Smooth muscle cell of the brain vasculature (primary cell): Measurements from ENCODE around the gene NCKAP5.
"Not testable (repeated sequence)": the region's sequence is repeated elsewhere in the genome, so short reads cannot be mapped to it uniquely, and the experiment has no call there.

Source experiments
- DNase-seq: peaks from one replicate; pipeline ENCODE4 v3.0.0-alpha.2; 2012; ENCODE audit warnings: low read depth, low spot score

Gene NCKAP5

DNA sequence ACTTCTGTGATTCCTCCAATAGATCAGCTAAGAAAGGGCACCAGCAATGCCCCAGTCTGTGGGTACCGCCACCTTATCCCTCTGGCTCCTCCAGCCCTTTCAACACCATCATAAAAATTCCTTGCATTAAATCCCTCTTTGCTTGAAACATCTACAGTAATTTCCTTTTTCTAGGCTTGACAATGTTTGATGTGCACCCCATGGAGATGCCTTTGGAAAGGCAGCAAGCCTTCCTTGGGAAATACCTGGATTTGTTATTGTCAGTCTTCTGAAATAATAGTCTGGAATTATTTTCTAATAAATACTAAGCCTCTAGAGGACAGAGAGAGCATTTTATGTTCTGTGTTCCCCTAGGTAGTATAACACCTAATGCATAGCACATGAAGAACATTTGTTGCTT lies 46.1 kb downstream of the NCKAP5 start:
- no peak for DNase-seq

DNA sequence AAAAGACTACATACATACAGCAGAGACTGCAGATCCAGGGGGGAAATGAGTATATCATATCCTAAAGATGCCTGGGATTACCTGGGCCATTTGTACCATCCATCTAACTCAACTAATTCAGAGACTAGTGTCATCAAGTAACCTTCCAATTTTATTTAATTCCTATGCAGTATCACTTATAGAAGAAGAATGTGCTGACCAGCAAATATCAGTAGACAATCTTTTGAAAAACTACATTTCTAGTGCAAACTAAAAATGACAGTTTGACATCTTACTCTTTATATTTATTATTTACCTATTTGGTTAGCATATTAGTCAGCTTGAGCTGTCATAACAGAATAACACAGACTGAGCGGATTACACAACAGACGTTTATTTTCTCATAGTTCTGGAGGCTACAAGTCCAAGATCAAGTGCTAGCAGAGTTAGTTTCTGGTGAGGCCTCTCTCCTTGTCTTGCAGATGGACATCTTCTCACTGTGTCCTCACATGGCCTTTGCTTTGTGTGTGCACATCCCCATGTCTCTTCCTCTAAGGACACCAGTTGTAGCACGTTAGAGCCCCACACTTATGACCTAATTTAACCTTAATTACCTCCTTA lies 47.0 kb downstream of the NCKAP5 start:
- DNase-seq = no peak

DNA sequence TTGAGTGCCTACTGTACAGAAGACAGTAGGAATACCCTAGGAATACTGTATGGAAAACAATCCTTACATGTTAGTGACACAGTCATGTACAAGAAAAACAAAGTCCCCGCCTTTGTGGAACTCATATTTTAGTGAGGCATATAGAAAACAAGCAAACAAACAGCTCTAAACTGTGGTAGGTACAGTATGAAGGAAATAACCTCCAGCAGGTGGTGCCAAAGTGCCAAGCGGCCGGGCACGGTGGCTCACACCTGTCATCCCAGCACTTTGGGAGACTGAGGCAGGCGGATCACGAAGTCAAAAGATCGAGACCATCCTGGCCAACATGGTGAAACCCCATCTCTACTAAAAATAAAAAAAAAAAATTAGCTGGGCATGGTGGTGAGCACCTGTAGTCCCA lies 48.6 kb downstream of the NCKAP5 start:
- not testable (repeated sequence) for DNase-seq

DNA sequence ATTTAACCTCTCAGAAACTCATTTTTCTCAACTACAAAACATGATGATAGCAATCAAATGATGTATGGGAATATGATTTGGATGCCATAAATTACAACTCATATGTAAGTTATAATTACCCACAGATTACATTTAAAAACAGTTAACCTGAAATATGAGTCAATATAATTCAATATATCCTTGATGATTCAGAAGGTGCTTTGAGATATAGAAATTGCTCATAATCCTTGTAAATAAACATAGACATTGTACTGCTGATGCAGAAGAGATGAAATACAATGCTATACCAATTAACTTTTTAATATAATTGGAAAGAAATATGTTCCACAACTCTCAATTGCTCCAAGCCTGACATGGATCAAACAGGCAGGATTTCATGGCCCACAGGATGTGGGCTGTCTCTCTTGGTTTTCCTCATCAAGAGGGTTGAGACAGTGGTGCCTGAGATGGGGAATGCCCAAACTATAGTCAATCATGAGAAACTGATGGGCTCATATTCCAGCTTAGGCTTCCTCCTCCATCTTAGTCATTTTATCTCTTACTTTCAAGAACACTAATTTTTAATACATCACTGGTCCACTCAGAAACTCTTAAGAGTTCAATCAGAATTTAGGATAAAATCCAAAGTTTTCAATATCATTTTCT lies 49.4 kb downstream of the NCKAP5 start:
- DNase-seq = no peak

DNA sequence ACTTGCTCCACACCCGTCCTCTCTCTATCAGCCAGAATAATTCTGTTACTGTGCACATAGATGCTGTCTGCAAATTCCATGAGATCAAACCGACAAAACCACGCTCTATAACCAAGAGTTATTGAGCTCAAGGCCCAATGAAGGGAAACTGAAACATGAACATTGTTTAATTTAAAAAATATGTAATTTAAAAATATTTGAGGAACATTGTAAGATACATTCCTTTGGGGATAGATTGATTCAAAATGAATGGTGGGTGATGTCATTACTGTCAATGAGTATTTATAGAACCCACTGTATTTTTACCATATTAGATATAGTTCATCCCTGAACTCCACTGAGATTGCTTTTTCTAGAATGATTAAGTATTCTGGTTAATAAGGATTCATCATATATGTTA lies 50.4 kb downstream of the NCKAP5 start:
- DNase-seq = no peak

DNA sequence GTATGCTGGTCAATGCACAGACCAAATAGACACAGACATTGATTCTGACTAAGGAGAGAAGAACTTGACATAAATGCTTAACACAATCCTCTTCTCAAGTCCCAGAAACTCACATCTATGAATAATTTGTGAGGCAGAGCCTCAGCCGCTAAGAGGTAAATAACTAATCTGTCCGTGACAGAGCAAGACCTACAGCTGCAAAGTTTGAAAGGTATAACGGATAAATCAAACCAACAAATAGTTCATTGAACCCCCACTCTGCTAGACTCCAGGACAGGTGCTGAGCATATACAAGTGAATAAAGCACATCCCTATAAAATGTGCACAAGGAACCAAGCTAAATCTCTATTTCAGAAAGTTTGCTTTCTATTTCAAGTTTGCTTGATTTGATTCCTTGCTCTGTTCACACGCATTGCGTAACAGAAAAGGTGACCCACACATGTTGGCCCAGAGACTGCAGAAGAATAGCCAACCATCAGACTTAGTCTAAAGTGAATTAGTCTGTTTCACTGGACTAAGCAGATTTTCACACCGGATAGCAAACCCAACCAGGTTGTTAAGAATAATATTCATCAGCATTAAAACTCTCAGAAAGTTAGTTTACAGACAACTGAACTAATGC lies 51.7 kb downstream of the NCKAP5 start:
- no peak for DNase-seq

DNA sequence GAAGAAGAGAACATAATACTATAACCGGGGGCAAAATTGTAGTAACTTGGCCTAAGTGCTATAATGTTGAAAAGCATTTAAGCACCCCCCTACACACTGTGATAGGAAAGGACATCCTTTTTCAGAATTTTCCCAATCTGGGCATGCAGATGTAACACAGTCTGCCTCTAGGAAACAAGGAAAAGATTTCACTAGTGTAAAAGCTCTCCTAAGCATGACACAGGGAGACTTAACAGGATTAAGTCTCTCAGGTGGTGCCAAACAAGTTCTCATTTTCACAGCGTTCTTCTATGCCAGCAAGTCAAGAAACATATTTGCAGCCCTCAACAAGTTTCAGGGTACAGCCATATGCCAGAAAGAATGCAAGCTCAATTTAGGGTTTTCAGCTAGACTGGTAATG lies 53.0 kb downstream of the NCKAP5 start:
- no peak for DNase-seq

DNA sequence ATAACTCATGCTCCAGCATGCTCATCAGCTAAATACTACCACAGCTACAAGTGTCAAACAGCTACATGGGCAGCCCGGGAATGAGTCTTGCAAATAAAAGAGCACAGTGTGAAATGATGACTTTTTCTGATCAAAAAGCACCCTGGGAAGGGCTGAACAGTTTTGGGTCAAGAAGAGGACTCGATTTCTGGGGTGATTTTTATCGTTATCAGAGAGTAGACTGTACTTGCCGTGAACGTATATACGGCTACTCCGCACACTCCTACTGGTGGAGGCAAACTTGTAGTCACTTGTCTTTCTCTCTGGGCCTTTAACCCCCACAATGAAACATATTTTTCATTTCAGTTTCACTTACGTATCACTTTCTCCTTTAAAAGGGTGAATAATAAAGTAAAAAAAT lies 54.4 kb downstream of the NCKAP5 start:
- DNase-seq = no peak

DNA sequence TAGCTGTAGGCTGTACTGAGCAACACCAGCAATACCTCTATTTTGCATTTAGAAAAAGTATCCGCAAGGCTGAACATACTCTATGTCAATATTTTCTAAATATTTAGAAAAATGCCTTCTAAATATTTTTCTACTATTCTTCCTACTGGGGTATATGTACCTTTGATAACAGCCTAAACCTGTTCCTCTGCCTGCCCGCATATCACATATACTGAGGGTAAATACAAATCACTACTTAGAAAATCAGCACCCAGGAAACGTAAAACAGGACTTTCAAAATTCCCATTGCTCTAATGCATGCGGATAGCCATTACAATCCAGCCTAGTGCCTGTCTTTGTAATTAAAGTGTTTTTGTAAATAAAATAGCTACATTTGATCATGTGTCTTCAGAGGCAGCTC lies 56.1 kb downstream of the NCKAP5 start:
- DNase-seq = no peak

DNA sequence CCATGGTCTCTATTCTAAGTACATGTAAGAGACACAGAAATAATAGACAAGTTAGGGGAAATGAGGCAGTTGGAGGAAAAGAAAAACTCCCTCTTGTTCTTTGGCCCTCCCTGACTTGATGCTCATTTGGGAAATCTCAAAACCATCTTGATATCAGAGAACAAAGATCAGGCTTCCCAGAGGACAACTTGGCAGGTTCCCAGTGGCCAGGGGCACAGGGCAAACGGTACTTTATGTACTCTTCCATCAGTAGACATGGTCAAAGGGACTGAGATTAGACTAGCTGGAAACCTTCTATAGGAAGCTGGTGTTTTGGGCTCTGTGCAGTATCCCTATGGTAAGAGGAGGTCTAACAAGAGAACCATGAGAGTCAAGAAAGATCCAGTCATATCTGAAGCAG lies 56.6 kb downstream of the NCKAP5 start:
- DNase-seq = no peak

DNA sequence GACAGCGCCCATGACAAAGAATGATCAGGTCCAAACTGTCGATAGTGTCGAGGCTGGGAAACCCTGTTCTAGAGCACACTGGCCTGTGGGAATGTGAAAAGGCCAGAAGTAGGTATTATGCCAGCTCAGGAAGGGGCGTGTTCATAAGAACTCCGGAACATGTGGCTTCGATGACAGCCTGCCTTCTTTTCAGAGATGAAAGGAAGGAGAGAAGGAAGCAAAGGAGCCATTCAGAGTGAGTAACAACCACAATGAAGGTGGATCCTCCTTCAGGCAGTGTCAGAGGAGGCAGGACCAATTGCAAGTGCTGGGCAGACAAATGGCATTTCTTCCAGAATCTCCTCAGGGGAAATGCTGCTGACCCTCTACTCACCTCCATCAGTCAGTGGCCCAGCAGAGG lies 58.5 kb downstream of the NCKAP5 start:
- DNase-seq = no peak

DNA sequence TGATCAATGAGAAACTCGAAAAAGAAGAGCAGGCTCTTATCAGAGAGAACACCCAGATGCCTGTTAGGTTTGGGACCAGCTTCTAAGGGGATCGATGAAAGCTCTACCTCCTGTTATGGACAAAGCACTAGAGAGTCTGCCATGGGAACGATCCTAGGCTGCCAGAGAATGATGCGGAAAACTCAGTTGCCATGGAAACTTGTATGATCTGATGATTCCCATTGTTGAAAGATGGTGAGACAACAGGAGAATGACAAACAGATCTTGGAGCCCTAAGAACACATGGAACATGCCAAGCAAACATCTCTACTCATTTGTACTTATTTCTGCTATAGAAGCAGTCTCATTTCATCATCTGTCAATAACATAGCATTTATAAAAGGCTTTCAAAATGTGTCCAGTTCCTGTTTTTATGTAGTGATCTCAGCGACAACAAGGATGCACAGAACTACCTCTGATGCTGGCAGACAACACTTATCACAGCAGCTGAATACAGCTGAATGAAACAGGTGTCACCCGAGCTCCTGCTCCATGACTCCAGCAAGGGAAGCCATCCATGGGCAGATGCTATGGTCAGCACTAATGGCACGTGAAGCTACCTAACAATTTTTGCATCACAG lies 59.6 kb downstream of the NCKAP5 start:
- no peak for DNase-seq

DNA sequence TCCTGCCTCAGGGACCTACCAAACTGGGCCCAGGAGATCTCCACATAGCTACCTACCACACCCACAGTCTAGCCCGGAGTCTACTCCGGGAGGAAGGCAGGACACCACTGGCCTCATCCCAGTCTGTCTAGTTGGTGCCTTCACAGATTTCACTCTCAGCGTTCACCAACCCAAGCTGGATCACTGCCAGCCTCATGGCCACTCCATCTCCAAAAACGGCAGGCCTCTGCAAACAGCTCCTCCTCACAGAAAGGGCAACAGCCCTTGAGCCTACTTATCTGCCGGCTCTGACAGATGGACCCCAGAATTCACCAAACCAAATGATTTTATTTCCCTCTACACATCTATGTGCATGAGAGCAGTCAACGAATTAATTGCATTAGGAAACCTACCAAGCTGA lies 61.3 kb downstream of the NCKAP5 start:
- no peak for DNase-seq

DNA sequence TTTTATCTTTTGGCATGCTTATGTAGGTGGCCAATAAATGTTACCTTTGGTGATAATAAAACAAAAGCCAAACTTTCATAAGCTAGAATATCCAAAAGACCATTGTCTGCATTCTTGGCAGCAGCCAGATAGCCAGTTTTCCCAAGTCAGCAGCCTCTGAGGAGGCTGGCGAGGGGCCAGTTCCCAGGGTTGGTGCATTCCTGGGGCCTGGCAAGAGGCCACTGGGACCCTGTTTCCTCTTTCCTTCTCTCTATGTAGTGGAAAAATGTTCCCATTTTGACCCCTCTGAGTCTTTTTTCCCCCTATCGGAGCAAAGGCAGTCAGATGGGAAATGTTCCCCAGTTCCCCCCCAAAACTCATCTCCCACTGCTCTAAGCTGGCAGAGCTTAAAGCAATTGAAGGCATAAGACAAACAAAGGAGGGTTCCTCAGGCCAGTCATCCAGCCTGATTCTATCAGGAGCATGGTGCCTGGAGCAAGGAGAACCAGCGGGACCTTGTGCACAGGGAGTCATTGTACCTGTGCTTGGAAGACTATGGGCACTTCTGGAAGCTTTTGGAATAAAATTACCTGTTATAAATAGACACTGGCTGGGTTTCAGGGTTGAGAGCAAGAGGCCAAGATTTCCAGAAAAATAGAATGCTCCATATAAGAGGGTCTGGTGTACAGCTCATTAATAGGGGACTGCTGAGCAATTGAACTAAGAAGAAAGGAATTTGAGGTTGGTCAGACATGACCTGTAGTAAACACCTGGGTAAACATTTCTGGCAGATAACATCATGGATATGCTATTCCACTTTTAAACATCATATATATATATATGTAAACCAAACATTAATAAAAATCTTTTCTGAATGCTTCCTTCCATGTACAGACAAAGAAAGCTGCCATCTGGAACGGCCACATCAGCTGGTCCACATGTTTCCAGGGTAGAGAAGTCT lies 63.4 kb downstream of the NCKAP5 start:
- no peak for DNase-seq

DNA sequence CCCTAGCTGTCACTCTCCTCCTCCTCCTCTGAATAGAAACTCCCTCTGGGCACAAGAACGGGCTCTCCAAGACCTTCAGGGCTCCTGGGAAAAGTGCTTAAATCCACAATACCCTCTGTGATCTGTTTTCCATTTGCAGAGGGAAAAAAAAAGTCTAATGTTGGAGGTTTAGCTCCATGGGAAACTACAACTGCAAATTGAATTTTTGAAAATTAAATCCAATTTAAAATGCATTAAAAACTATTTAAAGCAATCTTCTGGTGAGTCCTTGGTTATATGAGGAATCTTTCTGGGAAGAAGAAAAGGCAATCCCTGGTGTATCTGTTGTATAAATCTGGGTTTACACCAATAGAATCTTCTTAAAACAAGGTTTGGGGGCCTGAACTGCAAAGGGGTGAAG lies 64.3 kb downstream of the NCKAP5 start:
- no peak for DNase-seq

DNA sequence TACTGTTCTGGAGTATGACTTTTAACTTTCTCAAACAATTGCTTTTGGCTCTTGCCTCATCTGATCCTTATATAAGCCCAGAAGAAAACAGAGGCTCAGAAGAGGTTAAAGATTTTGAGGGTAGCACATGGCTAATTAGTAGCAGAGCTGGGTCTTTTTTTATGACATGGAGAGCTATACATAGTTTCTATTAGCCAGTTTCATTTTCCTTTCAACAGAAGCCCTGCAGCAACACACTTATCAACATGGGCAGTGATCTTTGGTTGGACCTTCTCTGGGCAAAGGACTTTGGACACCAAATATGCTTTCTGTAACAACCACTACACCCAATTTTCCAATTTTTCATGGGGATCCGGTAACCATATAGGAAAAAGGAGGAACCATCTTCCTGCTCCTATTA lies 64.9 kb downstream of the NCKAP5 start:
- DNase-seq = no peak

DNA sequence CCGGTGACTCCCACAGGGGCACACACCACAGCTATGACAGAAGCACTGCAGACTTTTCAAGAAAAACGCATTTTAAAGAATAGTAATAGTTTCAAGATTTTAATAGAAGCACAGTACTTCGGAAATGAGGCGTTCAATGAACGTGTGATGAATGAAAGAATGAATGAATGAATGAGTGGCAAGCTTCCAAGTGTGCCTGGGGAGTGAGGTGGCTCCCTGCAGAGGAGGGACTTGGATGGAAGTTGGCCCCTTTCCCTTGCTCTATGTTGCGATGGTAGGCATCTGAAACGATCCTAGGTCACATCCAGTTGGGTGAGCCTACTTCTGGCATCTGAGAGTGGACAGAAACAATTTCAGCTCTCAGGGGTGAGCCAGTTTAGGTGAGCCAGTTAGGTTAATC lies 65.6 kb downstream of the NCKAP5 start:
- DNase-seq = no peak

DNA sequence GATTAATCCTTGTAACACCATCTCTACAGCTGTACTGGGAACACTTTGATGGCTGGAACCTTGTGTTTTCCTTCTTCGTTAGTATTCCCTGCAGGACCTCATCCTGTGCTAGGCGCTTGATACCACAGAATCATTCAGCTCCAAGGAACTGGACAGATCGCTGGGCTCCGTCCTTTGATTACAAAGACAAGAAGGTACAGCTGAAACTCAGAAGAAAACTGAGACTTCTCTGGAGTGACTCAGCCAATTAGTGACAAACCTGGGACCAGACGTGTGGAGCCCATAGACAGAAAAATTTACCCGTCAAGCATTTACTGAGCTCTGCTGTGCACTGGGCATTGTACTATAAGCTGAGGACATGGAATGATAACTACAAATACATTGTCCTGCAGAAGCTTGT lies 67.3 kb downstream of the NCKAP5 start:
- no peak for DNase-seq

DNA sequence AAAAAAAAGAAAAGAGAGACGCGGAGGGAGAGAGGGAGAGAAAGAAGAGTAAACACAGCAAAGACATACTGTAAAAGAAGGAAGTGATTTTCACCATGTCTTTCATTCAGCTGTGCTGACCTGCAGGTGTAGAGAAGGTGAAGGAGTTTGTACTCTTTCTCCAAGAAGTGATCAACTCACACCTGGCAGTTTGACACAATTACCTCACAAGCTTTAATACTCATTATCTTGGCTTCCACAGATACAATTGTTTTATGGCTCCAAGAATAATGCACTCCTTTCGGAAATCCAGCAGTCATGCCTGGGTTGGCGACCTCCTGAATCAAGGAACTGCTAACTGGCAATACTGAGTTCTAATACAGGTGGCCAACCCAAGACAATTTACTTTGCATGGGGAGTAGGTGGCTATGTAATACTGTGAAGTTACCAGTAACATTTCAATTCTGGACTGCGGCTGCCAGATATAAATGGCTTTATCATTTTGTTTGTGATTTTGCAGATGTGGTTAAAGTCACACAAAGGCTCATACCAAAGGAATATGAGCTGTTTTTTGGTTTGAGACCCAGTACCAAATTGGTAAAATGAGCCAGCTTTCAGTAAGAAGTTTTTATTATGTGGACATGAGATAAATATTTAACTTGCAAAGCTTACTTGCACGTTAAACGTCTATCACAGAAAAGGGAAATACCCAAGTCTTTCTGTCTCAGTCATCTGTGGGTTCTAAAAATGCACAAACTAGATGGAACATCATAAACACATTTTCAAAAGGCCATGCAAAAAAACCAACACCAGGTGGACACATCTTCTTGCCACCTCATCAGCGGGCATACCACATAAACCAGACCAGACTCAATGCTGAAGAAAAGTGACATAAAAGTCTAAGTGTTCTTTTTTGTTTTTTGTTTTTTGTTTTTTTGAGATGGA lies 69.3 kb downstream of the NCKAP5 start:
- no peak for DNase-seq

DNA sequence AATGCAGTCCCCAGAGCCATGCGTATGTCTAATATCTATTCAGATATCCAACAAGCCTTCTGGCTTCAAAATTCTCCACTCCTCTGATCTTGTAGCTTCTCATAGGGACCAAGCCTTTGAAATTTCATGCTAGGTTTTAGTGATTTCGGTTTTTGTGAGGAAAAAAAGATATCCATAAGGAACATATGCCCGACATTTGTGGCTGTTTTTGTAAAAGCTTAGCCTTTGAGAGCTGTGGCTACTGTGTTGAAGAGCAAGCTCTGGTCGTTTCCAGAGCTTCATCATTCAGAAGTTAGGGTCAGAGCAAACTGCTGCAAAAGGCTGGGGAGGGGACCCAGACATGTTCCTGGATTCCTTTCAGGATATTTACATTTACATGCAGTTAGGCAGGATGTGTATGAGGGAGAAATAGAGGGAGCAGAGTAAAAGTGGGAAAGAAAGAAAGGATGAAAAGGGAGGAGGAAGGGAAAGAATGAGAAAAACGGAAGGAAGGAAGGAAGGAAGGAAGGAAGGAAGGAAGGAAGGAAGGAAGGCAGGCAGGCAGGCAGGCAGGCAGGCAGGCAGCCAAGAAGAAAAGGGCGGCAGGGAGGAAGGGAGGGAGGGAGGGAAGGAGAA lies 70.2 kb downstream of the NCKAP5 start:
- no peak for DNase-seq
